WTC11 (cell line): ENCODE data around the gene FAM20C. TPM values are rescaled to one million over a fixed set of nuclear protein-coding genes. Genes with fewer than 3 reads are reported as not detected.

Source experiments
- ATAC-seq: fragments of 200-7000 bp; cut with Tn5 transposase; 2 replicates; pipeline ENCODE4 v1.10.0; 2021; ENCODE audit warnings: mild to moderate bottlenecking, moderate library complexity
- CTCF ChIA-PET: fragments of 300-600 bp; sonication (Branson Sonifier 250); formaldehyde crosslinking; loops from one replicate; lab custom pipeline; 2021; ENCODE audit warnings: antibody characterized with exemption; lab: Charles Lee
- POLR2A ChIA-PET: fragments of 350-600 bp; sonication (Branson Sonifier 250); formaldehyde crosslinking; loops from one replicate; lab custom pipeline; 2021; ENCODE audit warnings: antibody characterized with exemption; lab: Charles Lee
- DNase-seq: peaks from one replicate; pipeline ENCODE4 v3.0.0; 2021; ENCODE audit warnings: low spot score
- H3K27ac Mint-ChIP-seq: 2 replicates; pipeline ENCODE4 v1.8.0; 2021; ENCODE audit warnings: mixed read lengths
- H3K27me3 Mint-ChIP-seq: 2 replicates; pipeline ENCODE4 v1.8.0; 2021; ENCODE audit warnings: low read depth, mild to moderate bottlenecking, moderate library complexity, mixed read lengths
- H3K36me3 Mint-ChIP-seq: 2 replicates; pipeline ENCODE4 v1.8.0; 2021; ENCODE audit warnings: mixed read lengths
- H3K4me1 Mint-ChIP-seq: 2 replicates; pipeline ENCODE4 v1.8.0; 2022; ENCODE audit warnings: mixed read lengths
- H3K4me3 Mint-ChIP-seq: 2 replicates; pipeline ENCODE4 v1.8.0; 2021; ENCODE audit warnings: mild to moderate bottlenecking, moderate library complexity, mixed read lengths
- H3K9me3 Mint-ChIP-seq: 2 replicates; pipeline ENCODE4 v1.8.0; 2021; ENCODE audit warnings: mixed read lengths
- CBFB ChIP-seq: sonication (generic); formaldehyde crosslinking; IDR thresholded peaks from 2 replicates; pipeline ENCODE4 v1.8.1; 2022; ENCODE audit warnings: mild to moderate bottlenecking, low read depth, missing genetic modification reagents
- CREB1 ChIP-seq: sonication (generic); formaldehyde crosslinking; IDR thresholded peaks from 2 replicates; pipeline ENCODE4 v1.8.0; 2023; ENCODE audit warnings: mild to moderate bottlenecking, missing genetic modification reagents
- CREM ChIP-seq: sonication (generic); formaldehyde crosslinking; IDR thresholded peaks from 2 replicates; pipeline ENCODE4 v1.8.1; 2022; ENCODE audit warnings: mild to moderate bottlenecking, missing genetic modification reagents, moderate library complexity
- NFATC4 ChIP-seq: fragments of 250-450 bp; sonication (Bioruptor Pico); IDR thresholded peaks from 2 replicates; pipeline ENCODE4 v1.9.0; 2021; ENCODE audit warnings: mild to moderate bottlenecking
- RELA ChIP-seq: sonication (generic); formaldehyde crosslinking; IDR thresholded peaks from 2 replicates; pipeline ENCODE4 v1.8.1; 2022; ENCODE audit warnings: missing genetic modification reagents, mild to moderate bottlenecking, borderline replicate concordance
- ZBTB21 ChIP-seq: sonication (generic); formaldehyde crosslinking; IDR thresholded peaks from 2 replicates; pipeline ENCODE4 v1.8.1; 2023; ENCODE audit warnings: mild to moderate bottlenecking, missing genetic modification reagents, borderline replicate concordance
- ZNF232 ChIP-seq: sonication (generic); formaldehyde crosslinking; IDR thresholded peaks from 2 replicates; pipeline ENCODE4 v1.8.0; 2022; ENCODE audit warnings: mild to moderate bottlenecking, missing genetic modification reagents
- ZNF263 ChIP-seq: sonication (generic); formaldehyde crosslinking; IDR thresholded peaks from 2 replicates; pipeline ENCODE4 v1.8.1; 2022; ENCODE audit warnings: low read depth, mild to moderate bottlenecking, moderate library complexity, missing genetic modification reagents
- ZNF317 ChIP-seq: sonication (generic); formaldehyde crosslinking; IDR thresholded peaks from 2 replicates; pipeline ENCODE4 v1.8.1; 2023; ENCODE audit warnings: low read depth, mild to moderate bottlenecking, moderate library complexity, missing genetic modification reagents, borderline replicate concordance
- total RNA-seq: library from RNA; stranded (reverse); gene quantifications from 3 replicates; pipeline ENCODE4 v1.2.3, GENCODE V29; 2021
- TF ChIP-seq, protein P1 (sequence below): sonication (generic); formaldehyde crosslinking; IDR thresholded peaks from 2 replicates; pipeline ENCODE4 v1.8.1; 2023; ENCODE audit warnings: mild to moderate bottlenecking, missing genetic modification reagents, moderate library complexity
- TF ChIP-seq, protein P2 (sequence below): sonication (generic); formaldehyde crosslinking; IDR thresholded peaks from 2 replicates; pipeline ENCODE4 v1.8.0; 2022; ENCODE audit warnings: mild to moderate bottlenecking, missing genetic modification reagents
- TF ChIP-seq, protein P3 (sequence below): sonication (generic); formaldehyde crosslinking; IDR thresholded peaks from 2 replicates; pipeline ENCODE4 v1.8.1; 2023; ENCODE audit warnings: mild to moderate bottlenecking, missing genetic modification reagents

The FAM20C gene
- total RNA-seq, 1 experiment from 2014 or later: 64.9 TPM

DNA sequence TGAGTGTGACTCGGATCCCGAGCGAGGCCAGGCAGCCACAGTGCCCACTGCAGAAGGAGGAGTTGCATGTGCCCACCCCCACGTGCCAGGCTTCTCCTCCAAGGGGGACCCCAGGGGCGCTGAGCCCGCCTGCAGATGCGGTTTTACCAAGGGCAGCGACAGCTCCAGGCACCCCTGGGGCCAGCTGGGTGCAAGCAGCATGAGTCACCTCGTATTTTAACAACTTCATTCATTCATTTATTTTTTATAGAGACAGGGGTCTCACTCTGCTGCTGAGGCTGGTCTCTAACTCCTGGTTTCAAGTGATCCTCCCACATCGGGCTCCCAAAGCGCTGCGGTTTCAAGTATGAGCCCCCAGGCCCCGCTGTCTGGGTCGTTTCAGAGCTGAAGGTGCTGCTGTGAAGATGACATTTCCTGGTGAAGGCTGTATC, 96.3 kb downstream of the FAM20C start:
- H3K4me3 Mint-ChIP-seq: peak overlapping the region; percentile 58

DNA sequence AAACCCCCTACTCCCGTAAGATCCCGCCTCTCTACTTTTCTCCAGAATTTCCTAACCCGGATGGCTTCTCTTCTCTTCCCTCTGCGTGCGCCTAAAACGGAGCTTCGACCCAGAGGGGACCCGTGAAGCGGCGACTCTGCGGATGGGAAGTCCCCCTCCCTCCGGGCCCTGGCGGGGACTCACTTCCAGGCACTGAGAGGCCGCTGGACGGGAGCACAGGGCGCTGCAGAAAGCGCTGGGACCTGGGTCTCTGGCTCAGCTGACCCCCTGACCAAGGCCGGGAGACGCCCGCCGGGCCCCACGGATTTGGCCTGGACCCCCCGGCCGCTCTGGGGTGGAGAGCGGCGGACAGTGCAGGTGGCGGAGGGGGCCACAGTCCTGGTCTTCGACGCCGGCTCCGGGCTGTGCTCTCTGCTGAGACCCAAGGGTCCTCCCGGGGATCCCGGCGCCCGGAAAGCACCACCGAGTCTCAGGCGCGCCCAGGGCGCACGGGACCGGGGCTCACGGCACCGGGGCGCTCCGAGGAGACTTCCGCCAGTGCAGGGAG, 96.9 kb downstream of the FAM20C start:
- DNase-seq (peak; percentile 36), ATAC-seq (peak; percentile 24)

More for the DNA sequence above, 96.3 kb downstream of the FAM20C start:
- ATAC-seq (no peak), DNase-seq (no peak)
- ChIA-PET POLR2A (no interaction called here), CTCF (interaction anchor here (0.9 to 1.5 kb wide), 2 partner anchors 22 to 33 kb away, joined by 3 to 6 read pairs; no protein-coding TSS in a partner anchor)
- Mint-ChIP-seq H3K4me1 (no peaks in the 10 kb centered on the region), H3K36me3 (no peaks in the 10 kb centered on the region), H3K27ac (no peak overlapping the region), H3K9me3 (no peaks in the 10 kb centered on the region), H3K27me3 (peaks cover 63% of the 10 kb centered on the region)
- TF ChIP-seq NFATC4 (CRISPR knock-in tag) (no peak), ZBTB21 (CRISPR knock-in tag) (no peak), ZNF232 (CRISPR knock-in tag) (no peak)
- TF ChIP-seq, all 79 proteins: peak for 0

DNA sequence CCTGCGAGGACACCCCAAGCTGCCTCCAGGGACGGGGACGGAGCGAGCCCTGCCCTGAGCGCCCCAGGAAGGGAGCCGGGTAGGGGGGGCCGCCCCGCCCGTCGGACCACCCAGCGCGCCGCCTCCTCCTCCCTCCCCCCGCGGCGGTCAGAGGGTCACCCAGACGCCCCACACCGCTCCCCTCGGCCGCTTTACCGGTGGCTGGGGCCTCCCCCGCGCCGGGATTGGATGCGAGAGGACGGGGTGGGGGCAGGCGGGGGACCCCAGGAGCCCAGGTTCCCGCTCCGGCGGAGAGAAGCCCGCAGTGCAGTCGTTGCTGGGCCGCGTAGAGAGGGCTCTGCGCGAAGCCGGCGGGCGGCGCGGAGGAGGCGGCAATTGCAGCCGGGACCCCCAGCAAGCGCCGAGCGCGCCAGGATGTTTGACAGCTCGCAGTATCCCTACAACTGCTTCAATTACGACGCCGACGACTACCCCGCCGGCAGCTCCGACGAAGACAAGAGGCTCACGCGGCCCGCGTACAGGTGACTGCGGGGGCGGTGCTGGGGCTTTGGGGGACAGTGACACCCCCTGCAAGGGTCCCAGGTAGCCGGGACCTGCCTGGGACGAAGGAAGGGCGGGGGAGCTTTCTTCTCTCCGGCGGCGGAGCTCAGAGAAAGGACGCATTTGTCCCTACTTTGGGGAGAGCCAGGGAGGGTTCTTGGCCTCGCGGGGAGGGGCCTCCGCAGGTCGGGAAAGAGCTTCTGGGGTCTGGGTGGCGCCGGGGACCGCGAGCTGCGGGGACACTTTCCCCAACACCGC, 97.6 kb downstream of the FAM20C start, which contains the start of gene FOXL3:
TSS of gene FOXL3 (plus strand) at position 415 of the 798 bp plus-strand sequence. CDS start at position 415, 0 bp downstream.
- H3K9me3 Mint-ChIP-seq: no peaks in the 10 kb centered on the region
- peaks cover 63% of the 10 kb centered on the region for H3K27me3 Mint-ChIP-seq
- H3K4me1 Mint-ChIP-seq: no peaks in the 10 kb centered on the region
- H3K4me3 Mint-ChIP-seq: peak within 1 kb of the TSS; percentile 58
- no peaks in the 10 kb centered on the region for H3K36me3 Mint-ChIP-seq
- peak; percentile 37 for DNase-seq
- peak; percentile 37 for ATAC-seq
- H3K27ac Mint-ChIP-seq: no peak within 1 kb of the TSS
- ChIA-PET POLR2A (no interaction called here), CTCF (interaction anchor here (0.8 to 1.5 kb wide), 6 partner anchors 23 to 180 kb away, joined by 3 to 6 read pairs (median 4); no protein-coding TSS in a partner anchor)
- TF ChIP-seq CREB1 (CRISPR knock-in tag) (no peak), CREM (CRISPR knock-in tag) (no peak)
- TF ChIP-seq, protein P1, sequence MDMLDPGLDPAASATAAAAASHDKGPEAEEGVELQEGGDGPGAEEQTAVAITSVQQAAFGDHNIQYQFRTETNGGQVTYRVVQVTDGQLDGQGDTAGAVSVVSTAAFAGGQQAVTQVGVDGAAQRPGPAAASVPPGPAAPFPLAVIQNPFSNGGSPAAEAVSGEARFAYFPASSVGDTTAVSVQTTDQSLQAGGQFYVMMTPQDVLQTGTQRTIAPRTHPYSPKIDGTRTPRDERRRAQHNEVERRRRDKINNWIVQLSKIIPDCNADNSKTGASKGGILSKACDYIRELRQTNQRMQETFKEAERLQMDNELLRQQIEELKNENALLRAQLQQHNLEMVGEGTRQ (CRISPR knock-in tag): no peak
- TF ChIP-seq, protein P2, sequence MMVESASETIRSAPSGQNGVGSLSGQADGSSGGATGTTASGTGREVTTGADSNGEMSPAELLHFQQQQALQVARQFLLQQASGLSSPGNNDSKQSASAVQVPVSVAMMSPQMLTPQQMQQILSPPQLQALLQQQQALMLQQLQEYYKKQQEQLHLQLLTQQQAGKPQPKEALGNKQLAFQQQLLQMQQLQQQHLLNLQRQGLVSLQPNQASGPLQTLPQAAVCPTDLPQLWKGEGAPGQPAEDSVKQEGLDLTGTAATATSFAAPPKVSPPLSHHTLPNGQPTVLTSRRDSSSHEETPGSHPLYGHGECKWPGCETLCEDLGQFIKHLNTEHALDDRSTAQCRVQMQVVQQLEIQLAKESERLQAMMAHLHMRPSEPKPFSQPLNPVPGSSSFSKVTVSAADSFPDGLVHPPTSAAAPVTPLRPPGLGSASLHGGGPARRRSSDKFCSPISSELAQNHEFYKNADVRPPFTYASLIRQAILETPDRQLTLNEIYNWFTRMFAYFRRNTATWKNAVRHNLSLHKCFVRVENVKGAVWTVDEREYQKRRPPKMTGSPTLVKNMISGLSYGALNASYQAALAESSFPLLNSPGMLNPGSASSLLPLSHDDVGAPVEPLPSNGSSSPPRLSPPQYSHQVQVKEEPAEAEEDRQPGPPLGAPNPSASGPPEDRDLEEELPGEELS (CRISPR knock-in tag): 0 out of 2 replicates have a peak, but pooled peaks have one; percentile 8

More for the DNA sequence above, 96.9 kb downstream of the FAM20C start:
- Mint-ChIP-seq H3K36me3 (no peaks in the 10 kb centered on the region), H3K27me3 (peaks cover 63% of the 10 kb centered on the region), H3K27ac (no peak overlapping the region), H3K4me1 (no peaks in the 10 kb centered on the region), H3K4me3 (peak overlapping the region; percentile 58), H3K9me3 (no peaks in the 10 kb centered on the region)
- ChIA-PET CTCF (interaction anchor here (0.8 to 1.5 kb wide), 4 partner anchors 23 to 179 kb away, joined by 3 to 6 read pairs (median 4); no protein-coding TSS in a partner anchor), POLR2A (no interaction called here)
- TF ChIP-seq, protein P3, sequence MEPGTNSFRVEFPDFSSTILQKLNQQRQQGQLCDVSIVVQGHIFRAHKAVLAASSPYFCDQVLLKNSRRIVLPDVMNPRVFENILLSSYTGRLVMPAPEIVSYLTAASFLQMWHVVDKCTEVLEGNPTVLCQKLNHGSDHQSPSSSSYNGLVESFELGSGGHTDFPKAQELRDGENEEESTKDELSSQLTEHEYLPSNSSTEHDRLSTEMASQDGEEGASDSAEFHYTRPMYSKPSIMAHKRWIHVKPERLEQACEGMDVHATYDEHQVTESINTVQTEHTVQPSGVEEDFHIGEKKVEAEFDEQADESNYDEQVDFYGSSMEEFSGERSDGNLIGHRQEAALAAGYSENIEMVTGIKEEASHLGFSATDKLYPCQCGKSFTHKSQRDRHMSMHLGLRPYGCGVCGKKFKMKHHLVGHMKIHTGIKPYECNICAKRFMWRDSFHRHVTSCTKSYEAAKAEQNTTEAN (CRISPR knock-in tag): no peak
- 0 out of 2 replicates have a peak, but pooled peaks have one; percentile 6 for TF ChIP-seq ZNF263 (CRISPR knock-in tag)

DNA sequence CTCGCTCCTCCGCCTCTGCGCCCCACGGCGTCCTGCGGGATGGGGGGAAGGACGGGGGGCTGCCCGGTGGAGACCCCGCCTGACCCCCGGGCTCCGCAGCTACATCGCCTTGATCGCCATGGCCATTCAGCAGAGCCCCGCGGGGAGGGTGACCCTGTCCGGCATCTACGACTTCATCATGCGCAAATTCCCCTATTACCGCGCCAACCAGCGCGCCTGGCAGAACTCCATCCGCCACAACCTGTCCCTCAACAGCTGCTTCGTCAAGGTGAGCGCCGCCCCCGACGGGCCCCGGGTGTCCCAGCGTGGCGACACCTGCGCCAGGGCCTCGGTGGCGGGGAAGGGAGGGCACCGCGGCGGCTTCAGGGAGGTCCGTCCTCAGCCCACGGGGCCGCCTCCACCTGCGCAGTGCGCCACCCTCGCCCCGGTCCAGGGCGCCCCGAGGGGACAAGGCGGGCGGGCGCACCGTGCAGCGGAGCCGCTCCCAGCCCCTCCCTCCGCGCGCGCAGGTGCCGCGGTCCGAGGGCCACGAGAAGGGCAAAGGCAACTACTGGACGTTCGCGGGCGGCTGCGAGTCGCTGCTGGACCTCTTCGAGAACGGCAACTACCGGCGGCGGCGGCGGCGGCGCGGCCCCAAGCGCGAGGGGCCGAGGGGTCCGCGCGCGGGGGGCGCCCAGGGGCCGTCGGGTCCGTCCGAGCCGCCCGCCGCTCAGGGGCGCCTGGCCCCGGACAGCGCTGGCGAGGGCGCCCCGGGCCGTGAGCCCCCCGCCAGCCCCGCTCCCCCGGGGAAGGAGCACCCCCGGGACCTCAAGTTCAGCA, 98.4 kb downstream of the FAM20C start:
- H3K27ac Mint-ChIP-seq: no peak overlapping the region
- H3K27me3 Mint-ChIP-seq: peaks cover 63% of the 10 kb centered on the region
- no peaks in the 10 kb centered on the region for H3K36me3 Mint-ChIP-seq
- ATAC-seq (no peak; the same call in 1 of the 2 replicates), DNase-seq (peak; percentile 33)
- CTCF ChIA-PET: interaction anchor here (1.0 to 1.4 kb wide), 3 partner anchors 27 to 91 kb away, joined by 3 to 6 read pairs (median 4); no protein-coding TSS in a partner anchor
- POLR2A ChIA-PET: no interaction called here
- H3K9me3 Mint-ChIP-seq: no peaks in the 10 kb centered on the region
- peak overlapping the region; percentile 45 for H3K4me3 Mint-ChIP-seq
- no peaks in the 10 kb centered on the region for H3K4me1 Mint-ChIP-seq
- TF ChIP-seq ZNF317 (CRISPR knock-in tag): no peak
- peak; percentile 29; the same call in 1 of the 2 replicates for TF ChIP-seq CBFB
- 0 out of 2 replicates have a peak, but pooled peaks have one; percentile 24 for TF ChIP-seq RELA (CRISPR knock-in tag)
